Tibial artery (tissue), 4 donors: ENCODE measurements around the gene DDN.

ENCODE experiments used
- DNase-seq, 2 donors: peaks; one replicate each; pipeline ENCODE4 v3.0.0-alpha.2; 2019
- H3K27ac ChIP-seq, 2 donors: fragments of 200-600 bp; sonication (generic) in 1 of 2; 1 replicate in 1 of 2; 2 replicates in 1 of 2; pipeline ENCODE4 v1.5.1; 2018 to 2019; ENCODE audit warnings: mild to moderate bottlenecking in 1 of 2
- H3K27me3 ChIP-seq, 2 donors: fragments of 200-600 bp; sonication (generic) in 1 of 2; one replicate each; pipeline versions ENCODE4 v1.5.1 to v1.6.0; 2016 to 2019
- H3K36me3 ChIP-seq, 3 donors: fragments of 200-600 bp; sonication (generic) in 2 of 3; one replicate each; pipeline ENCODE4 v1.5.1; 2016 to 2019; ENCODE audit warnings: mild to moderate bottlenecking in 2 of 3
- H3K4me1 ChIP-seq, 4 donors: fragments of 200-600 bp; sonication (generic) in 2 of 4; 1 replicate in 3 of 4; 2 replicates in 1 of 4; pipeline ENCODE4 v1.5.1; 2016 to 2019
- H3K4me3 ChIP-seq, 2 donors: fragments of 200-600 bp; sonication (generic) in 1 of 2; 1 replicate in 1 of 2; 2 replicates in 1 of 2; pipeline ENCODE4 v1.5.1; 2018 to 2019; ENCODE audit warnings: mild to moderate bottlenecking in 2 of 2
- H3K9me3 ChIP-seq, 3 donors: fragments of 200-600 bp; sonication (generic) in 1 of 3; one replicate each; pipeline ENCODE4 v1.5.1; 2016 to 2019
- intact Hi-C: fragments of 100-400 bp; cut with DNase I; formaldehyde crosslinking; loops from one replicate; pipeline ENCODE4 v1.15.0; 2023; ENCODE audit warnings: low total_unique reads
- TF ChIP-seq, protein P1 (sequence below), 2 experiments: fragments of 200-600 bp in 1 of 2; fragments of 450-650 bp in 1 of 2; IDR thresholded peaks; one replicate each; pipeline ENCODE4 v1.5.1; 2017 to 2019; ENCODE audit warnings: antibody characterized with exemption in 2 of 2, mild to moderate bottlenecking in 1 of 2, moderate library complexity in 1 of 2

Gene DDN

DNA sequence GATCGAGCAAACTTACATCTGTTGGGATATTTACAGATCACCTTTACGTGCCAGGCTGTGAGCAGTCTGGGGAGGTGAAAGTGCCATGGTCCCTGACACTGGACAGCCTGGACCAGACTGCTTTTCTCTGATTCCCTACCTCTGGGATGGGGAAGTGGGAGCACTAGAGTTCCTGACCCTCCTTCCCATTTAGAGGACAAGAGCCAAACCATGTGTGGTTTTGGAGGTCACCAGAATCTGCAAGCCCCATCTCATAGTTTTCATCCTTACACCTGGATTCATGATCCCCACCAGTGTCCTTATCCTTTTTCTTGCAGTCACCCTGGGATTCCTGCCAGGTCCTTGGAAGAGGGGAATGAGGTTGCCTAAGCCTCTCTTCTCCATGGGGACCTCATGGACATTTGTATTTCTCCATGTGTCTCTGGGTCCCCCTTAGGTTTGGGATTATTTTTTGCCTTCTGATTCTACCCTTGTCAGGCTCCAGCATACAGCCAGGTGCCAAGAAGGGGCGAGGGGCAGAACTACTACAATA lies 26.2 kb downstream of the DDN start:
- H3K27me3 ChIP-seq: peaks cover 7 to 91% of the 10 kb centered on the region in 2 donors
- TF ChIP-seq, protein P1, sequence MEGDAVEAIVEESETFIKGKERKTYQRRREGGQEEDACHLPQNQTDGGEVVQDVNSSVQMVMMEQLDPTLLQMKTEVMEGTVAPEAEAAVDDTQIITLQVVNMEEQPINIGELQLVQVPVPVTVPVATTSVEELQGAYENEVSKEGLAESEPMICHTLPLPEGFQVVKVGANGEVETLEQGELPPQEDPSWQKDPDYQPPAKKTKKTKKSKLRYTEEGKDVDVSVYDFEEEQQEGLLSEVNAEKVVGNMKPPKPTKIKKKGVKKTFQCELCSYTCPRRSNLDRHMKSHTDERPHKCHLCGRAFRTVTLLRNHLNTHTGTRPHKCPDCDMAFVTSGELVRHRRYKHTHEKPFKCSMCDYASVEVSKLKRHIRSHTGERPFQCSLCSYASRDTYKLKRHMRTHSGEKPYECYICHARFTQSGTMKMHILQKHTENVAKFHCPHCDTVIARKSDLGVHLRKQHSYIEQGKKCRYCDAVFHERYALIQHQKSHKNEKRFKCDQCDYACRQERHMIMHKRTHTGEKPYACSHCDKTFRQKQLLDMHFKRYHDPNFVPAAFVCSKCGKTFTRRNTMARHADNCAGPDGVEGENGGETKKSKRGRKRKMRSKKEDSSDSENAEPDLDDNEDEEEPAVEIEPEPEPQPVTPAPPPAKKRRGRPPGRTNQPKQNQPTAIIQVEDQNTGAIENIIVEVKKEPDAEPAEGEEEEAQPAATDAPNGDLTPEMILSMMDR (IDR thresholded peaks at IDR 0.05): no peak
- H3K4me1 ChIP-seq: peaks cover 0 to 42% (median 37%) of the 10 kb centered on the region in 4 donors
- no peak overlapping the region for H3K4me3 ChIP-seq
- no peak overlapping the region for H3K27ac ChIP-seq
- peak in 1 of 2 donors; percentile 67 for DNase-seq
- H3K9me3 ChIP-seq: no peaks in the 10 kb centered on the region
- H3K36me3 ChIP-seq: no peaks in the 10 kb centered on the region
- intact Hi-C loops: no loop called here

- H3K4me1 ChIP-seq: peaks cover 0 to 38% (median 32%) of the 10 kb centered on the region in 4 donors
- H3K4me3 ChIP-seq: no peak overlapping the region
- H3K9me3 ChIP-seq: no peaks in the 10 kb centered on the region
- H3K27ac ChIP-seq: no peak overlapping the region
- H3K36me3 ChIP-seq: no peaks in the 10 kb centered on the region
- TF ChIP-seq, protein P1 (IDR thresholded peaks at IDR 0.05): no peak
- H3K27me3 ChIP-seq: peaks cover 4 to 85% of the 10 kb centered on the region in 2 donors
- intact Hi-C loops: no loop called here
- DNase-seq: no peak
These were observed 26.8 kb downstream of the DDN start for GRCh38 chr12:48972213-48972951.

GRCh38 chr12:48970702-48971334 lies 28.4 kb downstream of the DDN start:
- Histone ChIP-seq H3K36me3 (no peaks in the 10 kb centered on the region), H3K4me3 (peak overlapping the region in 1 of 2 donors; percentile 34), H3K27ac (no peak overlapping the region), H3K9me3 (no peaks in the 10 kb centered on the region), H3K4me1 (peaks cover 0 to 38% (median 32%) of the 10 kb centered on the region in 4 donors), H3K27me3 (peaks cover 4 to 74% of the 10 kb centered on the region in 2 donors)
- TF ChIP-seq, protein P1 (IDR thresholded peaks at IDR 0.05): no peak
- no peak for DNase-seq
- intact Hi-C loops: no loop called here

DNA sequence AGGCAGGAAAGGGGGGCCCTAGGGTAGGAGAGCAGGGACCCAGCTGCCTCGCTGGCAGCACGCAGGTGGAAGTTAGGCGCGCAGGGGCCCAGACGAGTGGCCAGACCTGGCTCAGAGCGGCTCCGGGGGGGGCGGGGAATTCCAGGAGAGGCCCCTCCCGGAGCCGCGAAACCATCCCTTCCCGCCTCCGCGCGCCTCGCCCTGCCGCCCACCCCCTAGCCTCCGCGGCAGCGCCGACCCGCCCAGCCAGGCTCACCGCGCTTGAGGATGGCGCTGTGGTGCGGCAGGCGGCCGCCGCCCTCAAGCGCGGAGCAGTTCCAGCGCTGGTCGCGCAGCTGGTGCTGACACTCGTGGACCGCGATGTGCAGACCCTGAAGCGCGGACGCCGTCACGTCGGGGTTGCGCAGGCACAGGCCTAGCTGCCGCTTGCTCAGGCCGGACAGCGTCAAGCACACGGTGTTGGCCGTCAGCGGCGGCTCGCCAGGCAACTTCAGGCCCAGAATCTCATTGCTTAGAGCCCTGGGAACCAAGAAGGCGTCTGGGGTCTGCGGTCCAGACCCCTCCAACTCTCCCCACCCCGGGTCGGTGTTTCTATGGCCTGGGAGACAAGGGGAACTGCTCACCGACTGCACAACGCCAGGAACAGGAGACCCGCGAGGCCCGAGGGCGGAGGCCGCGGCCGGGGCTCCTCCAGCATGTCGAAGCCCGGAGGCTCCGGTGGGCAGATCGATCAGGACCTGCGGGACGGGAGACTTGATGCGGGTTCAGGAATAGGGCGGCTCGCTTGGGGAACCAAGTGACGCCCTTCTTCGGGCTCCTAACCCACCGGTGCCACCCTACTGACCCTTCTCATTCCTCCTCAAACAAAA lies 29.1 kb downstream of the DDN start:
- H3K9me3 ChIP-seq: no peaks in the 10 kb centered on the region

More for the DNA sequence above, 29.1 kb downstream of the DDN start:
- TF ChIP-seq, protein P1 (IDR thresholded peaks at IDR 0.05): no peak
- no peak for DNase-seq
- peak overlapping the region in 1 of 2 donors; percentile 0 for H3K4me3 ChIP-seq
- no peaks in the 10 kb centered on the region for H3K36me3 ChIP-seq
- intact Hi-C loops: no loop called here
- peaks cover 4 to 68% of the 10 kb centered on the region in 2 donors for H3K27me3 ChIP-seq
- no peak overlapping the region for H3K27ac ChIP-seq
- peaks cover 0 to 38% (median 32%) of the 10 kb centered on the region in 4 donors for H3K4me1 ChIP-seq
